Ovary (tissue), 9 donors: Measurements from ENCODE around the gene TIGD2. TPM values are rescaled to one million over a fixed set of nuclear protein-coding genes. Genes with fewer than 3 reads are reported as not detected.
"Not testable (repeated sequence)": the region's sequence is repeated elsewhere in the genome, so short reads cannot be mapped to it uniquely, and the experiment has no call there.

Experiments used
- DNase-seq, 5 donors: peaks; one replicate each; pipeline ENCODE4 v3.0.0-alpha.2; 2019 to 2020
- H3K27ac ChIP-seq, 2 donors: fragments of 200-600 bp; one replicate each; pipeline versions ENCODE4 v1.5.1 to v1.8.0; 2019 to 2022
- H3K27me3 ChIP-seq: fragments of 200-600 bp; one replicate; pipeline ENCODE4 v1.8.0; 2022
- H3K36me3 ChIP-seq: fragments of 200-600 bp; sonication (generic); one replicate; pipeline ENCODE4 v1.5.1; 2019
- H3K4me1 ChIP-seq: one replicate; pipeline ENCODE4 v1.8.1; 2013; ENCODE audit warnings: mild to moderate bottlenecking, moderate library complexity; ENCODE audit not compliant: insufficient read depth
- H3K4me3 ChIP-seq: fragments of 200-600 bp; sonication (generic); one replicate; pipeline ENCODE4 v1.5.1; 2017
- H3K9me3 ChIP-seq, 2 donors: fragments of 200-600 bp in 1 of 2; sonication (generic) in 1 of 2; one replicate each; pipeline versions ENCODE4 v1.5.1 to v1.8.1; 2013 to 2019; ENCODE audit warnings: mild to moderate bottlenecking in 1 of 2, moderate library complexity in 1 of 2
- CTCF ChIP-seq, 3 donors: fragments of 450-650 bp in 2 of 3; fragments of 200-600 bp in 1 of 3; IDR thresholded peaks; one replicate each; pipeline versions ENCODE4 v1.5.1 to v1.8.0; 2016 to 2022; ENCODE audit warnings: antibody characterized with exemption in 3 of 3, mild to moderate bottlenecking in 1 of 3
- EP300 ChIP-seq: sonication (generic); formaldehyde crosslinking; IDR thresholded peaks from one replicate; pipeline ENCODE4 v1.6.1; 2017; ENCODE audit warnings: antibody characterized with exemption
- POLR2A ChIP-seq: fragments of 450-650 bp; IDR thresholded peaks from one replicate; pipeline ENCODE4 v1.6.1; 2017; ENCODE audit warnings: antibody characterized with exemption, mild to moderate bottlenecking, moderate library complexity
- WGBS, 3 donors: extraction: QIAGEN DNeasy Blood & Tissue Kit in 1 of 3; methylation state at CpG; one replicate each; pipeline versions ENCODE4 v1.1.5 to v1.1.7; 2013 to 2017; 5-methylcytosine and 5-hydroxymethylcytosine counted together
- intact Hi-C, 4 donors: fragments of 100-400 bp; cut with DNase I; formaldehyde crosslinking; loops; one replicate each; pipeline versions ENCODE4 v1.11.0 to v1.15.1; 2022 to 2023
- polyA plus RNA-seq, 2 donors: library from polyadenylated mRNA; stranded (reverse); fragments of 200-250 nt in 1 of 2; fragments of 350-450 nt in 1 of 2; fragmentation: Illumina TruSeq in 1 of 2; extraction: RNeasy Lipid Tissue Mini Kit (QIAGEN cat#74804) in 1 of 2; gene quantifications; one replicate each; pipeline ENCODE4 v1.2.3, GENCODE V29; 2013 to 2014
- total RNA-seq, 7 donors: library from RNA; depleted of rRNA in 2 of 7; stranded (reverse); fragments of >200 nt in 2 of 7; fragmentation: NEBNext Ultra II Directional in 3 of 7; extraction: Animal tissue kit (Norgen Biotek cat#: 25700) in 3 of 7; gene quantifications; one replicate each; pipeline versions ENCODE4 v1.1.0 to v1.2.4, GENCODE V29; 2016 to 2023
- donor health status: DM: no; HTN: no; CAD: no; lungs with moderate emphysema.
- donor health status: DM: no; HTN: no; CAD: no.
- donor health status: Bipolar disorder and iron deficiency.
- donor health status: DM: yes; HTN: yes; CAD: no.
- donor health status: DM: no; HTN: no; CAD: no.
- donor health status: DM: yes; HTN: yes; CAD: no.

TIGD2 gene
- total and polyA plus RNA-seq, 9 donors, result 1.5 to 4.0 (median 2.4) TPM

- no peak for DNase-seq
- H3K9me3 ChIP-seq, result no peaks in the 10 kb centered on the region
- H3K27ac ChIP-seq, result no peak overlapping the region
- intact Hi-C loops, result no loop called here
- no peaks in the 10 kb centered on the region for H3K27me3 ChIP-seq
- H3K36me3 ChIP-seq, result no peaks in the 10 kb centered on the region
- TF ChIP-seq POLR2A, result no peak
- no peak for TF ChIP-seq CTCF (IDR thresholded peaks at IDR 0.05)
- TF ChIP-seq EP300, result no peak
- no peak overlapping the region for H3K4me3 ChIP-seq
- peaks cover 2% of the 10 kb centered on the region for H3K4me1 ChIP-seq
- 92 to 93% (median 93%) methylated on average over 5 of the region's 5 CpGs for WGBS, 3 donors
Measured at GRCh38 chr4:89137231-89137630, 25.9 kb downstream of the TIGD2 start.

GRCh38 chr4:89137695-89138094 is 26.4 kb downstream of the TIGD2 start:
- peaks cover 2% of the 10 kb centered on the region for H3K4me1 ChIP-seq
- no peaks in the 10 kb centered on the region for H3K36me3 ChIP-seq
- DNase-seq, result no peak
- H3K27ac ChIP-seq, result no peak overlapping the region
- no peaks in the 10 kb centered on the region for H3K27me3 ChIP-seq
- no peak overlapping the region for H3K4me3 ChIP-seq
- intact Hi-C loops, result no loop called here
- WGBS, 3 donors, result 88 to 92% (median 92%) methylated on average over 12 of the region's 12 CpGs
- H3K9me3 ChIP-seq, result no peaks in the 10 kb centered on the region
- no peak for TF ChIP-seq POLR2A
- no peak for TF ChIP-seq CTCF (IDR thresholded peaks at IDR 0.05)
- TF ChIP-seq EP300, result no peak

- intact Hi-C loops, result no loop called here
- no peaks in the 10 kb centered on the region for H3K4me1 ChIP-seq
- no peaks in the 10 kb centered on the region for H3K9me3 ChIP-seq
- H3K36me3 ChIP-seq, result no peaks in the 10 kb centered on the region
- no peak overlapping the region for H3K27ac ChIP-seq
- WGBS, 3 donors, result 88 to 91% (median 90%) methylated on average over 6 of the region's 6 CpGs
- no peak for DNase-seq
- no peak overlapping the region for H3K4me3 ChIP-seq
- no peaks in the 10 kb centered on the region for H3K27me3 ChIP-seq
- no peak for TF ChIP-seq EP300
- TF ChIP-seq POLR2A, result no peak
- TF ChIP-seq CTCF (IDR thresholded peaks at IDR 0.05), result no peak
Measured at GRCh38 chr4:89140168-89140759, 28.9 kb downstream of the TIGD2 start.

GRCh38 chr4:89142691-89143669 is 31.6 kb downstream of the TIGD2 start:
- H3K27ac ChIP-seq, result no peak overlapping the region
- intact Hi-C loops, result no loop called here
- no peaks in the 10 kb centered on the region for H3K27me3 ChIP-seq
- DNase-seq, result no peak
- TF ChIP-seq CTCF (IDR thresholded peaks at IDR 0.05) (no peak), EP300 (no peak), POLR2A (no peak)
- 64 to 70% (median 65%) methylated on average over 4 of the region's 4 CpGs for WGBS, 3 donors
- no peaks in the 10 kb centered on the region for H3K9me3 ChIP-seq
- no peak overlapping the region for H3K4me3 ChIP-seq
- H3K4me1 ChIP-seq, result no peaks in the 10 kb centered on the region
- no peaks in the 10 kb centered on the region for H3K36me3 ChIP-seq

GRCh38 chr4:89144652-89145051 is 33.3 kb downstream of the TIGD2 start:
- H3K9me3 ChIP-seq, H3K4me1 ChIP-seq, H3K27me3 ChIP-seq, H3K27ac ChIP-seq, H3K36me3 ChIP-seq, H3K4me3 ChIP-seq, intact Hi-C loops, DNase-seq: not testable (repeated sequence)
- 95 to 100% (median 97%) methylated on average over 1 of the region's 1 CpG for WGBS, 3 donors
